Measurements from ENCODE around the gene LRRC53. TPM values are rescaled to one million over a fixed set of nuclear protein-coding genes. Genes with fewer than 3 reads are reported as not detected.

The LRRC53 gene
- total and polyA plus RNA-seq, 2 of the 4 experiments (the other 2 are of a cell fraction), result not detected

- no peak overlapping the region for H2AK9ac ChIP-seq (replicated peaks; ENCODE audit: low read depth, low read length, poor library complexity)
Measured at GRCh38 chr1:74513411-74514300, 1.2 kb upstream of the LRRC53 start.

More at GRCh38 chr1:74513411-74514300, 1.2 kb upstream of the LRRC53 start:
- no peak overlapping the region for H2BK120ac ChIP-seq (ENCODE audit: low read depth, low read length)
- TF ChIP-seq NFE2L2 (IDR thresholded peaks at IDR 0.05; ENCODE audit: low read depth, low read length), result no peak
- H3K9me3 ChIP-seq (ENCODE audit: control insufficient read depth, insufficient read depth, low read length), result no peaks in the 10 kb centered on the region
- no peak overlapping the region for H2AFZ ChIP-seq (replicated peaks; ENCODE audit: low read length, poor library complexity)
- no peak for DNase-seq
- no peaks in the 10 kb centered on the region for H3K36me3 ChIP-seq (ENCODE audit: control insufficient read depth, insufficient read depth, low read length)
- no peak overlapping the region for H2BK15ac ChIP-seq (ENCODE audit: low read depth, low read length)
- no peak overlapping the region for H3K4me2 ChIP-seq (ENCODE audit: low read depth, low read length)
- no peak overlapping the region for H3K14ac ChIP-seq (replicated peaks; ENCODE audit: low read depth, low read length)
- H3K79me1 ChIP-seq (ENCODE audit: low read depth in 1 of 2, low read length in 2 of 2), result no peaks in the 10 kb centered on the region
- H3K9me1 ChIP-seq (ENCODE audit: insufficient read depth, low read length), result no peaks in the 10 kb centered on the region
- no peaks in the 10 kb centered on the region for H3K27me3 ChIP-seq (ENCODE audit: control insufficient read depth, insufficient read depth, low read length)
- ChIA-PET POLR2A (ENCODE audit: unreplicated experiment) (no interaction called here), CTCF (no interaction called here)
- no peaks in the 10 kb centered on the region for H4K20me1 ChIP-seq (ENCODE audit: insufficient read depth, low read length)
- H4K8ac ChIP-seq (ENCODE audit: low read depth in 2 of 2, low read length in 2 of 2), result no peak overlapping the region
- H4K5ac ChIP-seq (ENCODE audit: low read depth, low read length), result no peak overlapping the region
- H3K23ac ChIP-seq (ENCODE audit: low read depth, low read length), result no peak overlapping the region
- ATAC-seq (ENCODE audit: low read depth), result no peak
- no peak overlapping the region for H2BK20ac ChIP-seq (ENCODE audit: low read depth, low read length)
- no peak overlapping the region for H3K27ac ChIP-seq (ENCODE audit: insufficient read depth, low read length)
- H4K91ac ChIP-seq (ENCODE audit: insufficient read depth, low read depth, low read length), result no peak overlapping the region
- in situ Hi-C loops (cut with MboI; ENCODE audit: low sequenced_read_pairs), result no loop called here
- no CpG with 5 or more reads among the region's 8 CpGs for WGBS, 2 experiments (ENCODE audit: extremely low coverage in 2 of 2, insufficient read length in 1 of 2)
- H3K4me3 ChIP-seq (ENCODE audit: insufficient read depth, low read depth, low read length), result no peak overlapping the region
- H2AK5ac ChIP-seq (ENCODE audit: low read depth, low read length), result no peak overlapping the region
- no peak overlapping the region for H2BK5ac ChIP-seq (ENCODE audit: low read depth, low read length, poor library complexity, severe bottlenecking)
- no peaks in the 10 kb centered on the region for H3K4me1 ChIP-seq (ENCODE audit: control insufficient read depth, insufficient read depth, low read length)
- no peak overlapping the region for H3K4ac ChIP-seq (ENCODE audit: low read depth, low read length)
- H3K18ac ChIP-seq (ENCODE audit: low read depth, low read length), result no peak overlapping the region
- dilution Hi-C loops (cut with HindIII; ENCODE audit: low sequenced_read_pairs, unreplicated experiment), result no loop called here
- H3K56ac ChIP-seq (ENCODE audit: extremely low read depth, insufficient read depth, low read length), result no peak overlapping the region
- no peak overlapping the region for H3K9ac ChIP-seq (ENCODE audit: low read depth, low read length)
- BruUV-seq (replicated peaks), result no TSS peak
- intact Hi-C loops (cut with micrococcal nuclease), result no loop called here
